HG03108 (cell line): Measurements from ENCODE around the gene SLC7A14.

ENCODE experiments used
- ATAC-seq: cut with Tn5 transposase; IDR thresholded peaks from one replicate; pipeline ENCODE4 v1.9.1; 2021; ENCODE audit warnings: moderate library complexity; ENCODE audit not compliant: unreplicated experiment

The SLC7A14 gene

GRCh38 chr3:170475092-170475685 lies 110.7 kb downstream of the SLC7A14 start:
- no peak for ATAC-seq

GRCh38 chr3:170473358-170473757 lies 112.5 kb downstream of the SLC7A14 start:
- ATAC-seq = no peak

GRCh38 chr3:170471149-170471548 lies 114.7 kb downstream of the SLC7A14 start:
- ATAC-seq = no peak

GRCh38 chr3:170470063-170471016 lies 115.5 kb downstream of the SLC7A14 start:
- no peak for ATAC-seq

- no peak for ATAC-seq
Measured at GRCh38 chr3:170469151-170470062, 116.5 kb downstream of the SLC7A14 start.

- no peak for ATAC-seq
Measured at GRCh38 chr3:170467571-170468147, 118.2 kb downstream of the SLC7A14 start.

GRCh38 chr3:170467007-170467406 lies 118.9 kb downstream of the SLC7A14 start:
- ATAC-seq = no peak

- no peak for ATAC-seq
Measured at GRCh38 chr3:170465955-170466354, 119.9 kb downstream of the SLC7A14 start.

- ATAC-seq = no peak
Measured at GRCh38 chr3:170463011-170463410, 122.9 kb downstream of the SLC7A14 start.

- no peak for ATAC-seq
Measured at GRCh38 chr3:170458285-170458684, 127.6 kb downstream of the SLC7A14 start.

GRCh38 chr3:170454509-170454908 lies 131.4 kb downstream of the SLC7A14 start:
- no peak for ATAC-seq

- no peak for ATAC-seq
Measured at GRCh38 chr3:170450039-170450438, 135.8 kb downstream of the SLC7A14 start.

GRCh38 chr3:170448584-170448983 lies 137.3 kb downstream of the SLC7A14 start:
- no peak for ATAC-seq

- no peak for ATAC-seq
Measured at GRCh38 chr3:170443457-170443856, 142.4 kb downstream of the SLC7A14 start.

- no peak for ATAC-seq
Measured at GRCh38 chr3:170442947-170443346, 142.9 kb downstream of the SLC7A14 start.

- ATAC-seq = no peak
Measured at GRCh38 chr3:170441412-170441811, 144.5 kb downstream of the SLC7A14 start.

GRCh38 chr3:170440344-170440743 lies 145.5 kb downstream of the SLC7A14 start:
- ATAC-seq = no peak

GRCh38 chr3:170438836-170439235 lies 147.0 kb downstream of the SLC7A14 start:
- no peak for ATAC-seq

- ATAC-seq = no peak
Measured at GRCh38 chr3:170437696-170438407, 148.0 kb downstream of the SLC7A14 start.

- ATAC-seq = no peak
Measured at GRCh38 chr3:170437176-170437575, 148.7 kb downstream of the SLC7A14 start.
